GM18498 (cell line): Measurements from ENCODE around the gene PPP1R15B.

Source experiments
- ATAC-seq: cut with Tn5 transposase; IDR thresholded peaks from one replicate; pipeline ENCODE4 v1.9.1; 2021; ENCODE audit warnings: mild to moderate bottlenecking, moderate library complexity; ENCODE audit not compliant: unreplicated experiment

PPP1R15B gene

GRCh38 chr1:204368996-204369726, 42.5 kb downstream of the PPP1R15B start:
- no peak for ATAC-seq

- ATAC-seq, result no peak
Observed at GRCh38 chr1:204367956-204368355, 43.7 kb downstream of the PPP1R15B start.

GRCh38 chr1:204367193-204367858, 44.3 kb downstream of the PPP1R15B start:
- no peak for ATAC-seq

GRCh38 chr1:204366759-204367158, 44.9 kb downstream of the PPP1R15B start:
- no peak for ATAC-seq

- ATAC-seq, result peak; percentile 51
Observed at GRCh38 chr1:204363335-204364114, 48.1 kb downstream of the PPP1R15B start.

GRCh38 chr1:204362984-204363334, 48.7 kb downstream of the PPP1R15B start:
- ATAC-seq, result no peak

GRCh38 chr1:204361781-204362180, 49.8 kb downstream of the PPP1R15B start:
- ATAC-seq, result no peak

- ATAC-seq, result no peak
Observed at GRCh38 chr1:204361341-204361771, 50.3 kb downstream of the PPP1R15B start.

GRCh38 chr1:204360314-204360713, 51.3 kb downstream of the PPP1R15B start:
- no peak for ATAC-seq

GRCh38 chr1:204359474-204360255, 52.0 kb downstream of the PPP1R15B start, which contains the start of gene PLEKHA6:
Gene PLEKHA6, minus strand, starts transcription at chr1:204359929. Its CDS starts 86,202 bp downstream, at chr1:204273727.
- no peak for ATAC-seq

GRCh38 chr1:204359131-204359473, 52.5 kb downstream of the PPP1R15B start:
- ATAC-seq, result no peak

GRCh38 chr1:204358605-204359004, 53.0 kb downstream of the PPP1R15B start:
- no peak for ATAC-seq

- no peak for ATAC-seq
Observed at GRCh38 chr1:204357551-204358490, 53.8 kb downstream of the PPP1R15B start.

GRCh38 chr1:204356997-204357396, 54.6 kb downstream of the PPP1R15B start:
- no peak for ATAC-seq

GRCh38 chr1:204355913-204356312, 55.7 kb downstream of the PPP1R15B start:
- no peak for ATAC-seq

GRCh38 chr1:204354579-204354978, 57.0 kb downstream of the PPP1R15B start:
- ATAC-seq, result no peak
